Muscle of leg (tissue), 11 donors: ENCODE results near the gene AVEN. TPM values are rescaled to one million over a fixed set of nuclear protein-coding genes. Genes with fewer than 3 reads are reported as not detected.

Source experiments
- DNase-seq: peaks from one replicate; pipeline ENCODE4 v3.0.0; 2013
- H3K27ac ChIP-seq: one replicate; pipeline ENCODE4 v1.5.1; 2013; ENCODE audit warnings: mild to moderate bottlenecking, low read length, control low read depth
- H3K27me3 ChIP-seq: one replicate; pipeline ENCODE4 v1.6.1; 2013; ENCODE audit warnings: low read length; ENCODE audit not compliant: control insufficient read depth, insufficient read depth
- H3K36me3 ChIP-seq: one replicate; pipeline ENCODE4 v1.6.1; 2013; ENCODE audit warnings: low read length; ENCODE audit not compliant: control insufficient read depth, insufficient read depth
- H3K4me1 ChIP-seq: one replicate; pipeline ENCODE4 v1.6.1; 2013; ENCODE audit warnings: low read length; ENCODE audit not compliant: control insufficient read depth, insufficient read depth
- H3K4me3 ChIP-seq: one replicate; pipeline ENCODE4 v1.5.1; 2013; ENCODE audit warnings: low read length, control low read depth
- H3K9me3 ChIP-seq: replicated peaks from 2 replicates; pipeline ENCODE4 v1.6.1; 2013; ENCODE audit warnings: low read depth, low read length; ENCODE audit not compliant: control insufficient read depth
- WGBS: methylation state at CpG from one replicate; pipeline ENCODE4 v1.1.5; 2013; ENCODE audit warnings: missing lambda C conversion rate; ENCODE audit not compliant: insufficient coverage; 5-methylcytosine and 5-hydroxymethylcytosine counted together
- polyA plus RNA-seq, 8 donors: library from polyadenylated mRNA; unstranded; fragments of 120-200 nt; gene quantifications; one replicate each; pipeline versions ENCODE4 v1.2.1 to v1.2.3, GENCODE V29; 2013; ENCODE audit warnings: inconsistent platforms in 1 of 8, low replicate concordance in 1 of 8; ENCODE audit not compliant: insufficient read length in 8 of 8, insufficient read depth in 1 of 8
- total RNA-seq: library from RNA; stranded (reverse); fragments of 120-200 nt; gene quantifications from one replicate; pipeline ENCODE4 v1.2.4, GENCODE V29; 2013

AVEN gene
- total and polyA plus RNA-seq, 9 donors = 16.7 to 22.8 (median 20.0) TPM

GRCh38 chr15:33994005-33994615 lies 44.9 kb downstream of the AVEN start:
- H3K27ac ChIP-seq = no peak overlapping the region
- no peak overlapping the region for H3K4me3 ChIP-seq
- DNase-seq = peak; percentile 13
- H3K36me3 ChIP-seq = no peaks in the 10 kb centered on the region
- WGBS = 86% methylated on average over 2 of the region's 9 CpGs
- H3K4me1 ChIP-seq = no peaks in the 10 kb centered on the region
- no peaks in the 10 kb centered on the region for H3K9me3 ChIP-seq
- H3K27me3 ChIP-seq = no peaks in the 10 kb centered on the region

DNA sequence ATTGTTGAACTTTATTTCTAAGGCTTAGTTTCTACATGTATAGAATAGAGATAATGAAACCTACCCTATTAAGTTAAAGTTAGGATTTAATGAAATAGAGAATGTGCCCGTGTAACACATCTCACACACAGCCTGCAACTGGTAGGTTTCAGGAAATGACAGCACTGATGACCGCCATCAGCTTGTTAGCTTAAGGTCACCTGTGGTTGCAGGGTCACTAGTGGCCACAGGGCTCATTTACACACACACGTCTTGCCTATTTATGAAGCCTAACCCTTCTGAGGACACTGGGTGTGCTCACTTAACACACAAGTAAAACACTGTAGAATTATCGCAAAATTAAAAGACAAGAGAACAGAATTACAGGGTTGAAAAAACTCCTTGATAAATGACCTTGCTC lies 50.6 kb downstream of the AVEN start:
- WGBS = 88% methylated on average over 2 of the region's 4 CpGs
- Histone ChIP-seq H3K4me3 (no peak overlapping the region), H3K9me3 (no peaks in the 10 kb centered on the region), H3K36me3 (no peaks in the 10 kb centered on the region), H3K27ac (no peak overlapping the region), H3K4me1 (no peaks in the 10 kb centered on the region), H3K27me3 (no peaks in the 10 kb centered on the region)
- DNase-seq = no peak

- no peak for DNase-seq
- H3K27me3 ChIP-seq = no peaks in the 10 kb centered on the region
- no peak overlapping the region for H3K4me3 ChIP-seq
- H3K4me1 ChIP-seq = no peaks in the 10 kb centered on the region
- H3K27ac ChIP-seq = no peak overlapping the region
- no peaks in the 10 kb centered on the region for H3K9me3 ChIP-seq
- H3K36me3 ChIP-seq = no peaks in the 10 kb centered on the region
- 82% methylated on average over 3 of the region's 3 CpGs for WGBS
Measured at GRCh38 chr15:33987444-33987843, 51.6 kb downstream of the AVEN start.

- no peaks in the 10 kb centered on the region for H3K27me3 ChIP-seq
- WGBS = no CpG with 5 or more reads among the region's 3 CpGs
- no peak overlapping the region for H3K4me3 ChIP-seq
- DNase-seq = peak; percentile 4
- H3K27ac ChIP-seq = no peak overlapping the region
- H3K36me3 ChIP-seq = no peaks in the 10 kb centered on the region
- no peaks in the 10 kb centered on the region for H3K9me3 ChIP-seq
- no peaks in the 10 kb centered on the region for H3K4me1 ChIP-seq
Measured at GRCh38 chr15:33985751-33986150, 53.3 kb downstream of the AVEN start.

DNA sequence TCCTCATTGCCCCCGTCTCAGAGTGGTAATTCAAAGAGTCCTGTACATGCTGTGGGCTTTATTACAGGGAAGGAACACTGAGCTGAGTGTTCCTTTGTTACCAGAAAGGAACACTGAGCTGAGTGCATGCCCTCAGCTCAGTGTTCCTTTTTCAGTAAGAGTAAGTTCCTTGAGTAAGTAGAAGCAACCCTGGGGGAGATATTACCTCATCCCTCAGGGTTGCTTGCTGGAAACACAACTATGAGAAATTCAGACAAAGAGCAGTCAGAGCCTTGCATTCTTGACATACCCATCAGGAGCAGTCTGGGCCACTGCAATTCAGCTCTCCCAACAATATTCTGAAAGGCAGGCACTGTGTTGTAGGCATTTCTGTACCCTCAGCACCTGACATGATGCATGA lies 53.7 kb downstream of the AVEN start:
- Histone ChIP-seq H3K36me3 (no peaks in the 10 kb centered on the region), H3K9me3 (no peaks in the 10 kb centered on the region), H3K4me3 (no peak overlapping the region), H3K27me3 (no peaks in the 10 kb centered on the region), H3K4me1 (no peaks in the 10 kb centered on the region), H3K27ac (no peak overlapping the region)
- 67% methylated on average over 1 of the region's 1 CpG for WGBS
- DNase-seq = no peak

GRCh38 chr15:33982516-33982915 lies 56.5 kb downstream of the AVEN start:
- Histone ChIP-seq H3K36me3 (no peaks in the 10 kb centered on the region), H3K27me3 (no peaks in the 10 kb centered on the region), H3K4me3 (no peak overlapping the region), H3K4me1 (no peaks in the 10 kb centered on the region), H3K27ac (no peak overlapping the region), H3K9me3 (no peaks in the 10 kb centered on the region)
- peak; percentile 39 for DNase-seq
- no CpG with 5 or more reads among the region's 1 CpG for WGBS

GRCh38 chr15:33980159-33980558 lies 58.8 kb downstream of the AVEN start:
- WGBS = 93% methylated on average over 1 of the region's 7 CpGs
- H3K27ac ChIP-seq = no peak overlapping the region
- no peak overlapping the region for H3K4me3 ChIP-seq
- H3K4me1 ChIP-seq = no peaks in the 10 kb centered on the region
- no peak for DNase-seq
- H3K36me3 ChIP-seq = no peaks in the 10 kb centered on the region
- no peaks in the 10 kb centered on the region for H3K9me3 ChIP-seq
- no peaks in the 10 kb centered on the region for H3K27me3 ChIP-seq

DNA sequence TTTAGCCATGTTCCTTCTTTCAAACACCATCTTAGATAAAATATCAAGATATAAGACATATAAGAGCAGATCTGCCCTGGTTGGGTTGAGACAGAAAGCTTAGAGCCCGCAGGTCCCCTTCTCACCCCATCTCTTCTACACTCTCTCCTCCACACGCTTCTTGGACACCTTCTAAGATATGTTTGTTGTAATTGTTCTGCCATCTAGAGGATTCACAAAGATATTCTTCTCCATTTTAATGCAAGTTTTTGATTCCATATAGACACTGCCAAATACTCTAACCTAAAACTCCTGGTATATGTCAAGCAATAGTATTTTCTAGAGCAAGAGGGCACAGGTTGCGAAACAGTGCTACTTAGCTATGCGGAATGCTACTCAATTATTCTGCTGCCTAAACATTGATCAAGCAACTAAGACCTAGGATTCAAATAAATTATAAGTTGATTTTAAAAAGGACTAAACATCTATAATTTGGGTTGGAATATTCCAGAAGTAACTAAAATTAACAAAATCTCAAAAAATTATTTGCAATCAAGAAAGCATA lies 63.9 kb downstream of the AVEN start:
- Histone ChIP-seq H3K36me3 (no peaks in the 10 kb centered on the region), H3K27me3 (no peaks in the 10 kb centered on the region), H3K4me1 (no peaks in the 10 kb centered on the region), H3K4me3 (no peak overlapping the region), H3K27ac (no peak overlapping the region), H3K9me3 (no peaks in the 10 kb centered on the region)
- DNase-seq = no peak
- WGBS = no CpG with 5 or more reads among the region's 4 CpGs

GRCh38 chr15:33971811-33972210 lies 67.2 kb downstream of the AVEN start:
- no peaks in the 10 kb centered on the region for H3K36me3 ChIP-seq
- H3K4me1 ChIP-seq = no peaks in the 10 kb centered on the region
- no CpG with 5 or more reads among the region's 2 CpGs for WGBS
- no peaks in the 10 kb centered on the region for H3K27me3 ChIP-seq
- H3K27ac ChIP-seq = no peak overlapping the region
- no peak for DNase-seq
- H3K4me3 ChIP-seq = no peak overlapping the region
- no peaks in the 10 kb centered on the region for H3K9me3 ChIP-seq

- Histone ChIP-seq H3K27me3 (no peaks in the 10 kb centered on the region), H3K27ac (no peak overlapping the region), H3K4me3 (no peak overlapping the region), H3K4me1 (no peaks in the 10 kb centered on the region), H3K36me3 (no peaks in the 10 kb centered on the region), H3K9me3 (no peaks in the 10 kb centered on the region)
- no CpG with 5 or more reads among the region's 3 CpGs for WGBS
- DNase-seq = no peak
Measured at GRCh38 chr15:33968821-33969220, 70.2 kb downstream of the AVEN start.

DNA sequence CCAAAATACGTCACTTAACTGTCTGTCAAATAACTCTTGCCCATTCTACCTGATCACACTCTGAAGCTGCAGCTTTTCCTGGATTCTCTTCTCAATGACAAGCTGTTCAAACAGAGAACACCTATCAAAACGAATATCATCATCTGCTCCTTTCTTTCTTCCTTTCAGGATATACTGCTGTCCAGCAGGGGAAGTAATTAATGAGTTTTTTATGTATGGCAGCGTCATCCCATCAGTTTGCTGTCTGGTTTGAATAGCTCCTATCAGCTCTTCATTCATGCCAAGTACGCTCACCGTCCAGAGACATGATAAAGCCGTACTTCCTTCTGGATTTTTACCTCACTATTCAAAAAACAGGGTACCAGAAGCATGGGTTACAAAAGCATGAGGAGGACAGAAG lies 70.8 kb downstream of the AVEN start, which contains the start of gene CHRM5:
Gene CHRM5 (plus strand): TSS at position 274 of the 400 bp plus-strand sequence. CDS start 94,221 bp downstream, outside the sequence.
- Histone ChIP-seq H3K27ac (no peak within 1 kb of the TSS), H3K36me3 (no peaks in the 10 kb centered on the region), H3K4me1 (no peaks in the 10 kb centered on the region), H3K9me3 (no peaks in the 10 kb centered on the region), H3K4me3 (no peak within 1 kb of the TSS), H3K27me3 (no peaks in the 10 kb centered on the region)
- WGBS = 100% methylated on average over 1 of the region's 6 CpGs
- DNase-seq = no peak
